GM12874 (cell line): ENCODE results near the gene RAPGEF5.

Experiments used
- CTCF ChIP-seq: IDR thresholded peaks from 2 replicates; pipeline ENCODE4 v1.5.1; 2011; ENCODE audit warnings: low read depth, mild to moderate bottlenecking, control low read depth, low read length, moderate library complexity; ENCODE audit not compliant: insufficient read depth

RAPGEF5 gene

GRCh38 chr7:22399546-22399945 lies 42.6 kb upstream of the RAPGEF5 start:
- TF ChIP-seq CTCF: no peak

DNA sequence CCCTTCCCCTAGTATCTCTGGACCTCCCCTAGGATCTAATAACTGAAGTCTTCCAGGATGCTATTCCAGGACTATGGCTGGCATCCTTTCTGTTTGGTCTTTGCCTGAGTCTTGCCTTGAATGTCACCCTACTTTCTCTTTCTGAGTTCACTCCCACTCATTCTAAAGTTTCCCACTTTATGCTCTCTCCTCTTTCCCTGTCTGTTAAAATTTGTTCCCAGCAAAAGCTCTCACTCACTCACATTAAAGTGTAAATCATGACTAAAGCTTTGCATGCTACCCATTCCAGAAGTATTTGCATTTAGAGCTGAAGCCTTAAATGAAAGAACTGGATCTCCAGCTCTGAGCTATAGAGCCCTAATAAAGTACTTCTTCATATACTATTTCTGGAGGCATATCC lies 42.1 kb upstream of the RAPGEF5 start:
- no peak for TF ChIP-seq CTCF

DNA sequence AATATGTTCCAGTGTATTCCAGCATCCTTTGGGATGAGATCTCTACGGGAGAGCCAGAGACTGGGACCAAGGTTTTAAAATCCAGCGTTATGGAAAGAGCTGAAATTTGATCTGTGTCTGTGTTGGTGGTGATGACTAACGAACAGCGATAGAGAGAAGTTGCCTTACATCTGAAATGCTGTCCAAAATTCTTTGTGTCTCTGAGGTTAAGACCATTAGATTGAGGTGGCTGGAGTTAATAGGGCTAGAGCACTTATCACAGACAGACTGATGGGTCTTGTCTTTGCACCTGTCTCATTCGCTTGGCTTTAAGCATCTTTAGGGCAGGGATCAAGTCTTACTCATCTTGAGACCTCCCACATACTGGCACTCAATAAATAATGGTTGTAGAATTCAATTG lies 41.0 kb upstream of the RAPGEF5 start:
- TF ChIP-seq CTCF: no peak

- TF ChIP-seq CTCF: no peak
These were observed 38.3 kb upstream of the RAPGEF5 start for GRCh38 chr7:22395222-22395621.

DNA sequence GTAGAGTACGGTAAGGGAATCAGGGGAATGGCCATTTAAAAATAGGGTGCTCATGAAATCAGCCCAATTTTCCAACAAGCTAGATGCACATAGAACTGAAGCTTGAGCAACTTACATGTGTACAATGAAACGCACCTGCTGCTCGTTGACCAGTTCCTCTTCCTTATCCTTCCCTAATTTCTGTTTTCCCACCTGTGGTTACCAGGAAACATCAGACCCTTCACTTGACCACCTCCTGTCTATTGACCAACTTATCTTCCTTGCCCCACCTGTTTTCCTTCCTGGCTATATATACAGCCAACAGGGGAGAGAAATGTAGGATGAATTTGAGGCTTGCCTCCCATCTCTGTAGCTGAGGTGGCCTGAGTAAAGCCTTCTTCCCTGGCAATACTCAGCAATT lies 37.8 kb upstream of the RAPGEF5 start:
- no peak for TF ChIP-seq CTCF

DNA sequence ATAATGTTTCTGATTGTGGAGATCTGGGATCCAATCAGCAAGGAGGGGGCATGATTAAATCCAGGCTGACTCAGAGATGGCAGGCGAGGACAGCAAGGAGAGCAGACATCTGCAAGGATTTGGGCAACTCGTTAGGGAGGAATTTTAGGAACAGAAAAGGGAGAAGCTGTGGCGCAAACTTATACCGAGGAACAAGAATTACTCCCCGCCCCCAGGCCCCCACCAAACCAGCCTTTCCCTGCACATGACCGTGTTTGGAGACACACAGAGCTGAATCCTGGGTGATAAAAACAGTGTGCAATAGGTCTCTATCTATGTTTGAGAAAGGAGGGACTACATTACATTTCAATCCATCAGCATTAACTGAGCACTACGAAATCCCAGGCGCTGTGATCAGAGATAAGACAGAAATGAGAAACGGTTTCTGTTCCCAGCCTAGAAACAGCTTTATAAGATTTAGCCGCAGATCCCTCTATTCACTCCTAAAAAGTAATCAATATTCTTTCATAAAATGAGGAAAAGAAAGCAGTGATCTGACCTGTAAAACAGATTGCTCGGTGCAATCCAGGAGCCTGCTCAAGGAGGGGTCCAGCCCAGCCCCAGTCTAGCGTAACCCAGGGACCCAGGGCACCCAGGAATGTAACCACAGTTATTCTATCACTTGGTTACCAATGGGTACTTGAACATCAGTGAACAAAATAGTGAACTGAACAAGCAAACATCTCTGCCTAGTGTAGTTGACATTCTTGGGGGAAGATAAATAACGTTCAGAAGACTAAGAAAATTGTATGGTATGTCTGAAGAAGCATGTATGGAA lies 37.2 kb upstream of the RAPGEF5 start:
- no peak for TF ChIP-seq CTCF

DNA sequence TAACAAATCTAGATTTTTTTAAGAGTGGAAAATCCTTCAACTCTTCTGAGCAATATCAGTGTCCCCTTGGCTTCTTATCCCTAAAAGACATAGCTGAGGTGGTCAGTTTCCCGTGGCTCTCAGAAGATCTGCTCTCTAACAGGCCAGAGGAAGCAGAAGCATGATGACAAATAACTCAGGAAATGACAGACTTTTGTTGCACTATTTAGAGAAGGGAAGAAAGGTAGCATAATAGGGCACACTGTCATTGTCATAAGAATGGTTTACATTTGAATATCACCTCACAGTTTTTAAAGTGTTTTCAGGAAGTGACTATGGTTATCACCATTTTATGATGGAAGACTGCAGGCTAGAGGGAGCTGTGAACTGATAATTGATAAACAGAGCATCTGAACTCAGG lies 33.6 kb upstream of the RAPGEF5 start:
- no peak for TF ChIP-seq CTCF
